Activated T-cell treated with anti-CD3 and anti-CD28 coated beads for 24 hours (primary cell): ENCODE results near the gene CTAGE4.
"Not testable (repeated sequence)": the region's sequence is repeated elsewhere in the genome, so short reads cannot be mapped to it uniquely, and the experiment has no call there.

Source experiments
- DNase-seq: peaks from one replicate; pipeline ENCODE4 v3.0.0-alpha.2; 2020; ENCODE audit warnings: low read depth

The CTAGE4 gene, protein sequence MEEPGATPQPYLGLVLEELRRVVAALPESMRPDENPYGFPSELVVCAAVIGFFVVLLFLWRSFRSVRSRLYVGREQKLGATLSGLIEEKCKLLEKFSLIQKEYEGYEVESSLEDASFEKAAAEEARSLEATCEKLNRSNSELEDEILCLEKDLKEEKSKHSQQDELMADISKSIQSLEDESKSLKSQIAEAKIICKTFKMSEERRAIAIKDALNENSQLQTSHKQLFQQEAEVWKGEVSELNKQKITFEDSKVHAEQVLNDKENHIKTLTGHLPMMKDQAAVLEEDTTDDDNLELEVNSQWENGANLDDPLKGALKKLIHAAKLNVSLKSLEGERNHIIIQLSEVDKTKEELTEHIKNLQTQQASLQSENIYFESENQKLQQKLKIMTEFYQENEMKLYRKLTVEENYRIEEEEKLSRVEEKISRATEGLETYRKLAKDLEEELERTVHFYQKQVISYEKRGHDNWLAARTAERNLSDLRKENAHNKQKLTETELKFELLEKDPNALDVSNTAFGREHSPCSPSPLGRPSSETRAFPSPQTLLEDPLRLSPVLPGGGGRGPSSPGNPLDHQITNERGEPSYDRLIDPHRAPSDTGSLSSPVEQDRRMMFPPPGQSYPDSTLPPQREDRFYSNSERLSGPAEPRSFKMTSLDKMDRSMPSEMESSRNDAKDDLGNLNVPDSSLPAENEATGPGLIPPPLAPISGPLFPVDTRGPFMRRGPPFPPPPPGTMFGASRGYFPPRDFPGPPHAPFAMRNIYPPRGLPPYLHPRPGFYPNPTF

DNA sequence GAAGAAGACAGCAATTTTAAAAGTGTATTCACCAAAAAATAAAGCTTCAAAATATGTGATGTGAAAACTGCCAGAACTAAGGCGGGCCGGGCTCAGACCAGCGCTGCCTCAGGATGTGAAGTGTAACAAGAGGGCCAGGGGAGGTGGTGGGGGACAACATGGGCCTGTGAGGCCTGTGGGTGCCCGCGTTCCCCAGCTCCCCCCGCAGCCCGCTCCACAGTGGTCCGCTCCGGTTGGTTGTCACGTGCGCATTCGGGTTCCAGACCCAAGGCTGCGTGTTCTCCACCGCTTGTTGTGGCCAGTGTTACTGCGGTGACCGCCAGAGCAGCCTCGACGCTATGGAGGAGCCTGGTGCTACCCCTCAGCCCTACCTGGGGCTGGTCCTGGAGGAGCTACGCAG, at the start of gene CTAGE4:
TSS of gene CTAGE4 (plus strand) at position 301 of the 400 bp plus-strand sequence. CDS start at position 339, 38 bp downstream.
- not testable (repeated sequence) for DNase-seq

DNA sequence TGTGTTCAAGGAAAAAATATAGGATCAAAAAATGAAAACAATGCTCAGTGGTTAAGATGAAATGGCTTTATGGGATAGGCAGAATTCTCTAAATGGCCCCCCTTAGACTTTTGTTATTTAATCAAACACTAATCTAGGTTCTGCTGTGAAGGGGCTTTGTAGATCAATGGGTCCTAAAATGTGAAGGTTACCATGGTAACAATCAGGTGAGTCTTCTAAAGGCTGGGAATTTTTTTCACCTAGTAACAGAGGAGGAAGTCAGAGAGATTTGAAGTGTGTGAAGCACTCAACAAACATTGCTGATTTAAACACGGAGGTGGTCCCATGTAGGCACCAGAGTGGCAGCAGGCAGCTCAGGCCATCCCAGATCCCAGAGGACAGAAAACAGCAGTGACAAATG, 49.1 kb upstream of the CTAGE4 start:
- no peak for DNase-seq

DNA sequence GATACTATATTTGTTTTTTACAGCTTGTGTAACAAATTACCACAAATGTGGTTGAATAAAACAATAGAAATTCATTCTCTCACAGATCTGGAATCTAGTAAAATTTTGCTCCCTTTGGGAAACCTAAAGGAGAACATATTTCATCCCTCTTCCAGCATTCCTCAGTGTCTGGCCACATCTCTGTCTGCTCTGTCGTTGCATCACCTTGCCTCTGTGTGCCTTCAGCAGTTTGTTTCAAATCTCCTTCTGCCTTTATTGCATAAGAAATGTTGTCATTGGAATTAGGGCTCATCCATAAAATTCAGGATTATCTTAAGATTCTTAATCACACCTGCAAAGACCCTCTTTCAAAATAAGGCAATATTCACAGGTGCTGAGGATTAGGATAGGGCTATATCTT, 45.8 kb upstream of the CTAGE4 start:
- DNase-seq = no peak

DNA sequence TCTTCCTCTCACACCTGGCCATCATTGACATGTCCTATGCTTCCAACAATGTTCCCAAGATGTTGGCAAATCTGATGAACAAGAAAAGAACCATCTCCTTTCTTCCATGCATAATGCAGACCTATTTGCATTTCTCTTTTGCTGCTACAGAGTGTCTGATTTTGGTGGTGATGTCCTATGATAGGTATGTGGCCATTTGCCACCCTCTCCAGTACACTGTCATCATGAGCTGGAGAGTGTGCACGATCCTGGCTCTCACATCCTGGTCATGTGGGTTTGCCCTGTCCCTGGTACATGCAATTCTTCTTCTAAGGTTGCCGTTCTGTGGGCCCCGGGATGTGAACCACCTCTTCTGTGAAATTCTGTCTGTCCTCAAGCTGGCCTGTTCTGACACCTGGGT, 41.1 kb upstream of the CTAGE4 start:
- DNase-seq = no peak

DNA sequence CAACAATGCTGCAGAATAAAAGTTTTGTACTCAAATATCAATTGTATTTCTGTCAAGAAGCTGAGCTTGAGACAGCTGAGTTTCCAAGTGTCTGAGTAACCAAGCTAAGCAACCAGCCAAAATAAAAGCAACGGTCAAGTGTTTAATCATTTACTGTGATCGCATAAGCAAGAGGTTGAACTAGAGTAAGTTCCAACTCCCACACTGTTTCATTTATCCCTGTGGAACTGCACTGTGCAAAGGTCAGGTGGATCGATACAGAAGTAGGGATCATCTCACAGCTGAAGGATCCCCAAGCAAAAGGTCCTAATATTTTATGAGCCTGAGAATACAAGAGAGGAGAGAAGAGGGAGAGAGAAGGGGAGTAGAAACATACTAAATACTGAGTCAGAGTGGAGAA, 38.8 kb upstream of the CTAGE4 start:
- no peak for DNase-seq

DNA sequence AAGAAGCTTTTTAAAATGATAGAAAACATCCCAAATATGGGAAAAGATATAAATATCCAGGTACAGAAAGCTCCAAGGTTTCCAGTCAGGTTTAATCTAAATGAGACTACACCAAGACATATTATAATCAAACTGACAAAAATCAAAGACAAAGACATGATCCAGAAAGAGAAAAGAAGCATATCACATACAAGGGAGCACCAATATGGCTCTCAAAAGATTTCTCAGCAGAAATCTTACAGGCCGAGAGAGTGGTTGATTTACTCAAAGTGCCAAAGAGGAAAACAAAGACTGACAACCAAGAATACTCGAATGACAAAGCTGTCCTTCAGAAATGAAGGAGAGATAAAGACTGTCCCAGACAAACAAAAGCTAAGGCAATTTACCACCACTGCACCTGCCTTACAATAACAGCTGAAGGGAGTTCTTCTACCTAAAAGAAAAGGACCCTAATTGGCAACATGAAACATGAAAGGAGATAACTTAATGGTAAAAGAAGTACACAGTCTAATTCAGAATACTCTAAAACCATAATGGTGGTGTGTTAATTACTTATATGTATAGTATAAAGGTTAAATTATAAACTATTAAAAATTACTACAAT, 34.9 kb upstream of the CTAGE4 start:
- no peak for DNase-seq

DNA sequence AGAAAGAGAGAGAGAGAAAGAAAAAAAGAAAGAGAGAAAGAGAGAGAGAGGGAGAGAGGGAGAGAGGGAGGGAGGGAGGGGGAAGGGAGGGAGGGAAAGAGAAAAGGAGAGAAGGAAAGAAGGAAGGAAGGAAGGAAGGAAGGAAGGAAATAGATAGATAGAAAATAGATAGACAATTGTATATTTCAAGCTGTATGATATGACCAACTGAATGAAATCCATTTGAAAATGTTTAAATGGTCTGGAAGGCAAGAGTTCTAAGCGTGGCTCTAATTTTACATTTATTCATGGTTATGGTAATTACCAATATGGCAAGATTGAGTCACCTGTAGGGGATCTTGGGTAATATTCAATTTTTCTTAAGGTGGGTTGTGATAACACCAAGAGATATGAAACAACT, 24.4 kb upstream of the CTAGE4 start:
- no peak for DNase-seq

DNA sequence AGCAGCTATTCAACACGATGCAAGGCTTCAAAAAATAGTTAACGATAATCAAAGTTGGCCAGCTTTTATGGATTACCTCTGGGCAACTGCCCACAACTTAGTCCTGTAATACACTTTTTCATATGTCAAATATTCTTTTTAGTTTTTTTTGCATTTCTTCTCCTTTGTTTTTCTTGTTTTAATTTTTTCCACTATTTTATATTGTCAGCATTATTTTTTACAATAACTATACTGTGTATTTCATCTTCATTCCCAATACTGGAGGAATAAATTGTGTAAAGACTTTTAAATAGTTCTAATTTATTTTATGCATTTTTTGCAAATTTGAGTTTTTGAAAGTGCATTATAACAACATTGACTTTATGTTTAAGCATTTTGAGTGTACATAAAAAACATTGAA, 18.5 kb upstream of the CTAGE4 start:
- no peak for DNase-seq

DNA sequence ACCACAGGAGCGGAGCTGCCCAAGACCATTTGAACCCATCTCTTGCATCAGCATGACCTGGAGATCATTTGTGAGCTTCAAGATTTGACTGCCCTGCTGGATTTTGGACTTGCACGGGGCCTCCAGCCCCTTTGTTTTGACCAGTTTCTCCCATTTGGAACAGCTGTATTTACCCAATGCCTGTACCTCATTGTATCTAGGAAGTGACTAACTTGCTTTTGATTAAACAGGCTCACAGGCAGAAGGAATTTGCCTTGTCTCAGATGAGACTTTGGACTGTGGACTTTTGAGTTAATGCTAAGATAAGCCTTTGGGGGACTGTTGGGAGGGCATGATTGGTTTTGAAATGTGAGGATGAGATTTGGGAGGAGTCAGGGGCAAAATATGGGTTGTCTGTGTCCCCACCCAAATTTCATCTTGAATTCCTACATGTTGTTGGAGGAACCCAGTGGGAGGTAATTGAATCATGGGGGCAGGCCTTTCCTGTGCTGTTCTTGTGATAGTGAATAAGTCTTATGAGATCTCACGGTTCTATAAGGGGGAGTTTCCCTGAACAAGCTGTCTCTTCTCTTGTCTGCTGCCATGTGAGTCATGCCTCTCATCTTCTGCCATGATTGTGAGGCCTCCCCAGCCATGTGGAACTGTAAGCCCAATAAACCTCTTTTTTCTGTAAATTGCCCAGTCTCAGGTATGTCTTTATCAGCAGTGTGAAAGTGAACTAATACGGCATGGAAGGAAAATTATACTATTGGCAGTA, 11.5 kb upstream of the CTAGE4 start:
- not testable (repeated sequence) for DNase-seq

DNA sequence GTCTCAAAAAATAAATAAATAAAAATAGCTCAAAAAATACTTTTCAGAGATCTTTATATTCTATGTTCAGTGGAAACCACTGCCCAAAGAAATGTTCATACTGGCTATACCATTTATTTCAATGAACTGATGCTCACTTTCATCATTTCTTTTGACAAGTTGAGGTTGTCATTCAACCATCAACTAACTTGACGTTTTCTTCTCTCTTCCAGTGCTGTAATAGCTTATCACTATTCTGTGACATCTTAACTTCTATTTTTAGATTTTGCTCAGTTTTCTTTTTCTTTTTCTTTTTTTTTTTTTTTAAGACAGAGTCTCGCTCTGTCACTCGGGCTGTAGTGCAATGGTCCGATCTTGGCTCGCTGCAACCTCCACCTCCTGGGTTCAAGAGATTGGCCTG, 8.7 kb upstream of the CTAGE4 start:
- no peak for DNase-seq

DNA sequence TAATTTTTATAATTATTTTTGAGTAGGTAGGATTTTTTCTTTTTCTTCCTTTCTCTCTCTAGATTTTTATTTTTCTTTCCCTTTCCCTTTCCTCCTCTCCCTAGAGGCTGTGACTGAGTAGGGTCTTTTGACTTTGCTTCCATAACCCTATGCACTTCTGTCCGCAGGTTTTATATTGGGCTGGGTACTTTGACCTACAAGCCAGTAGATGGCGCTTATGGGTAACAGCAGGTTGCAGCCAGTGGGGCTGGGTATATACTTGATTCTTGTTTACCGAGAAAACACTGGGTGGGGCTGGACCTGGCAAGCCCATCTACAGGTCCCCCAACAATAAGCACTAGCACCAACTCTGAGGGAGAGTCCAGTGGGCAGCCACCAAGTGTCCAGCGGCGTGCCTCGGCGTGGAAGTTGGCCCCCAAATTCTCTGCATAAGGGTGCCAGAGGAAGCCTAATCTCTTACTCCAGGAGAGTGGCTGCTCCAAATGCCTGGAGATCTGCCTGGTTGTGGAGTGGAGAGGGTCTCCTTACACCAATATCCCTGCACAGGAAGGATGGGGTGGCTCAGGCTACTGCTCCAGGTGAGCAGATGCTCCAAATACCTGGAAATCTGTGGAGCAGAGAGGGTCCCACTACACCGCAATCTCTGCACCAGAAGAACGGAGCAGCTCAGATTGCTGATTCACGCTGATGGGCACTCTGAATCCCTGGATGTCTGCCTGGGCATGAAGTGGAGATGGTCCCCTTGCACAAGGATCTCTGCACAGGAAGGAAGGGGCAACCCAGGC, 4.7 kb upstream of the CTAGE4 start:
- peak; percentile 10 for DNase-seq

DNA sequence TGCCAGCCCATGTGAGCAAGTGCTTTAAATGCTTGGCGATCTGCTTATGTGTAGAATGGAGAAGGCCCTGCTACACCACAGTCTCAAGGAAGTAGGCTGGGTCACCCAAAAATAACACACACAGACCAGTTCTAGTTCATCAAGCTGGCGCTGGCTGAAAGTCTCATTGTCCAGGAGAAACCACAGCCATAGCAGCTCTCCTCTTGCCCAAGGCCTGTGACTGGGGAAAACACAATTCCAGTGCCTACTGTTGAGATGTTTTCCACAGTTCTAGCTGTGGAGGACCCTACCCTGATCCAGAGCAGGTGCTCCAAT, 4.1 kb upstream of the CTAGE4 start:
- DNase-seq = not testable (repeated sequence)

DNA sequence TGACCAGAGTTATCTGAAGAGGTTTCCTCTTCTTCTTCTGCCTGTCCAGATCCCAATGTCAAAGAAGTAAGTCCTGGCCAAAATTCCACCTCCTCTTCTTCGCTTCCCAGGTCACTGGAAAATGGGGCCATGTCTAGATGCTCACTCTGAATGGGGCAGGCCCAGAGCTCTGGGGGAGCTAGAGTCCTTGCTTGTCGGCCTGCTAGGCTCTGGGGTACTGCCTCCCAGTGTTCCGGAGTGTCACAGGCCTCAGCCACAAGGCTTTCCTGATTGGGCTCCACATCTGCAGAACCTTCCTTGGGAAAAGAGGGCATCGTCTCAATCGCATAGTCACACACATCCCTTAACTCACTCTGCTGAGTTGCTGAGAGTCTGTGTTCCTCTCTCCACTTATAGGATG, 4.6 kb downstream of the CTAGE4 start:
- DNase-seq = not testable (repeated sequence)

DNA sequence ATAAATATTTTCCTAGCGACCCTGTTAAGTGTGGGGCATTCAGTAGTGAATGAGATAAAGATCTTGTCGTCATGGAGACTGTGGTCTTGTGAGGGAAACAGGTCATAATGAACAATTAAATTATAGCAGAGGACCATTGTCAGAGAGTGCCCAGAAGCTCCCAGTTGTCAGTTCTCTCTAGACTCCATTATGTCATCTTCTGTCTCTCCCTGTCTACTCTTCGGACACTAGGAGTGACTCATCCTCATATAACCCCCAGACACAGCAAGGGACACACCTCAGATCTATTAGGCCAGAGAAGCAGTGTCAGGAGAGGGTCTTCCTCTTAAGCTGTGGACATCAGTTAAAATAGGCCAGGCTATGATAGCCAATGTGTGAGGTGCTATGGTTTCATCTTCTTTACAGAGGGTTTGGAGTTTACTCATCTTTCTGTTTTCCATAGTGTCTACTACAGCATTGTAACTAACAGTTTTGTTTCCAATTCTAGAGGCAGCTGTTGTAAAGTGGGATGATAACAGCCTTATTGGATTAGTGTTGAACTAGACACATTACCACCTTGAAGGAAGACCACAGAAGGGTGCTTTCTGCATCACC, 5.4 kb downstream of the CTAGE4 start:
- DNase-seq = not testable (repeated sequence)

DNA sequence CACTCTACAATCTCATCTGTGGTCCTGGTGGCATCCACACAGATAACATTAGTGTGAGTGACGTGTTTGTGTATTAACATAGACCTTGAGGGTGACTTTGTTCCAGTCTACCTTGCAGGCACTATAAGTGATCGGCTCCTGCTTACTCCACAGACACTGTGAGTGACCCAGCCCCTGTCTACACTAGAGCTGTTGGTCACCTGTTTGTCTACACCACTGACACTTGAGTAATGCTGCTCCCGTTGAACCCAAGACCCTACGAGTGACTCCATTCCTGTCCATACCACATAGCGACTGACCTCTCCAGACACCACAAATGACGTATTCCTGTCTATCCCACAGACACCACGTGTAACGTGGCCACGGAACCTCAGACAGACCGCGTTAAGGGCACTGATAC, 10.5 kb downstream of the CTAGE4 start:
- not testable (repeated sequence) for DNase-seq

DNA sequence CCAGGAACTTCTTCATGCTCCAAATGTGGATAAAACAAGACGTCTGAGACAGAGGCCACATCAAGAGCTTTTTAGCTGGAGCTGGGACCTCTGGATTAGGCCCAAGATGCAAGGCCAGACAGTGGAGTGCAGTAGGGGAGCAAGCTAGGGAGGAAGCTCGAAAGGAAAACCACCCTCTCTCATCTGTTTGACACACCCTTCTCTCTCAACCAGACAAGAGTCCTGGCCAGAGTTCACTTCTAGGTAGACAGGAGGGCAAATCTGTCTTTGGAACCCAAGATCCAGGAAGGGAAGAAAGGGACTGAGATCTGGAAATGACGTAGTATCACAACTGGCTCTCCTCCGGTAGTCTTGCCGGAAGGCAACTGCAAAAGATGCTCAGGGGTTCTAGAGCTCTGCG, 11.2 kb downstream of the CTAGE4 start:
- not testable (repeated sequence) for DNase-seq

DNA sequence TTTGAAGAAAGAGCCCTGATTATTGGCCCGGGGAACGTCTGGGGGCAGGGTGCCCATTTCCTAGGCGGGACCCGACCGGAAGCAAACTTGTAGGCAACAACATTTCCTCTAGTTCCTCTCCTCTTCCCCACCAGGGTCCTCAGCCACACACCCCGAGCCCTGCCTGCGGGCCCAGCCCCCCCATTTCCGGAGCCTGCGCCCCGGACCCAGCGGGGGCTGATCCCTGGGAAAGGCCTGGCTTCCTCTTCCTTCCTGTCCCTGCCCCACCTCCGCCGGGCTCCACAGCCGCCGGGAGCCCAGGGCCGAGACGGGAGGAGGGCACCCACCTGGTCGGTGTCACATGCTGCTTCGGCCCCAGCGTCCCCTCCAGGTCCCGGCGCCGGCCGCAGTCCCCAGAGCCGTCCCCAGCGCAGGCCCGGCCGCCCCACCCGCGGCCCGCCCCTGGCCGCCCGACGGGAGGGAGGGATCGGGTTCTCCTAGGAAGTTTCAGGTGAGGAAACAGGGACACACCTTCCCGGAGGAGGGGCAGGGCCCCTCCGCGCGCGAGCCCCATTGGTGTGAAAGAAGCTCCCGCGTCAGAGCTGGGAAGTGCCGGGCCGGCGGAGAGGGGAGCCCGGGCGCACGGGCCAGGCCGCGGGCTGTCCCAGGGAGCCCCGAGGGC, 12.1 kb downstream of the CTAGE4 start, which contains the start of gene ARHGEF35:
TSS of gene ARHGEF35 (minus strand) at position 622 of the 661 bp plus-strand sequence. CDS start 7,450 bp downstream, outside the sequence.
- DNase-seq = not testable (repeated sequence)

DNA sequence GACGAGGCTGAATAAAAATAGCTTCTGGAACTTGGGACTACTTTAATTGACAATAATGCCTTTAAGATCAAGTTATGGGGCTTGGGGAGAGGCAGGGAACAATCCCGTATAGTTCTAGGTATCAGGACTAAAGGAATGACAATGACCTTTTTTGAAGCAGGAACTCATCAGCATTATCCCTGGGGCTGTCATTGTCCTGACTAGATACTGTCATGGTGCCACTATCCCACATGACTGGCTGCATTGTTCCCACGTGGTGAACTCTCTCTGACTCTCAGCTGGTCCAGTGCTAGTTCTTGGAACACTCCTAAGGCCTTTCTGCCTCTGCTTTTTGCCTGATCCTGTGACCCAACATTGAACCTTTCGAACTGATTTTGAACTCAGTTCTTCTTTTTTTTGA, 15.7 kb downstream of the CTAGE4 start:
- DNase-seq = not testable (repeated sequence)

DNA sequence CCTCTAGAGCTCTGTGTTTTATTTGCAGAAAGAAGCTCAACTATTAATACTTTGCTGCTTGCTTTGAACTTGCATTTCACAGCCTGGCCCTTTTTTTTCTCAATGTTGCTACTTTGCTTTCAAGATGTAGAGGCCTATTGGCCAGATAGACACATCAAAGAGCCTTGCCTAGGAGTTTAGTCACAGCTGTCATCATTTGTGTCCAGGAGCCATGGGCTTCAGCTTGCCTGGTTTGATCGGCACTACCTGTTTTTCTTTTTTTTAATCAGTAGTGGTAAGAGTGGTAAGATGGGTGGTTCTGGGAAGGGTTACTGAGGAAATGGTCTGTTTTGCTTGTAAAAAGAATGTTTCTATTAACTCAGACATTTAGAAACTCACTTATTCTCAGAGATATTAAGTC, 18.7 kb downstream of the CTAGE4 start:
- DNase-seq = not testable (repeated sequence)

DNA sequence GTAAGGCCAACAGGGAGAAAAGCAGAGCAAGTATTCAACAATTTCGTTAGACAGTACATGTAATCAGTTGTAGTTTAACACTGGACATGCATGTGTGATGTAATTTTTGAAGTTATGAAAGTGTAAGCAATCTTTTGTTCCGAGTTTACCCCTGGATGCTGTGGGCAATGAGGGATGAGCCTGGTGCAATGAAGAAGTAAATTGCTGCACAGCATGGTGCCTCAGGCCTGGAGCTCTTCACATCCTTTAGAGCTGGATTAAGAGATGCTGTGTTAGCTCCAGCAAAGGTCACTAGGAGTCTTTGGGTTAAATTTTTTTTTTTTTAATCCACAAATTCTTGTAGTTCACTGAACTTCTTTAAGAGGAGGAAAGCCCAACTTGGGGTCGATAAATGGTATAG, 19.8 kb downstream of the CTAGE4 start:
- not testable (repeated sequence) for DNase-seq
